Retinal pigment epithelial cell (primary cell): Measurements from ENCODE around the gene SNX3.

Experiments used
- DNase-seq: peaks from one replicate; pipeline ENCODE4 v3.0.0-alpha.2; 2010; ENCODE audit warnings: low read depth
- H3K4me3 ChIP-seq: 2 replicates; pipeline ENCODE4 v1.5.1; 2011; ENCODE audit warnings: mild to moderate bottlenecking, low read length, control low read depth, moderate library complexity
- CTCF ChIP-seq: conservative IDR thresholded peaks from 2 replicates; pipeline ENCODE4 v1.5.1; 2011; ENCODE audit warnings: low read depth, low read length, control low read depth, inconsistent platforms

SNX3 gene

GRCh38 chr6:108194503-108194902, 66.3 kb downstream of the SNX3 start:
- no peak overlapping the region for H3K4me3 ChIP-seq
- DNase-seq, result no peak
- TF ChIP-seq CTCF, result no peak

GRCh38 chr6:108193835-108194234, 67.0 kb downstream of the SNX3 start:
- TF ChIP-seq CTCF, result no peak
- DNase-seq, result no peak
- no peak overlapping the region for H3K4me3 ChIP-seq

GRCh38 chr6:108193131-108193530, 67.7 kb downstream of the SNX3 start:
- no peak for DNase-seq
- no peak overlapping the region for H3K4me3 ChIP-seq
- TF ChIP-seq CTCF, result no peak

GRCh38 chr6:108187519-108187918, 73.3 kb downstream of the SNX3 start:
- no peak overlapping the region for H3K4me3 ChIP-seq
- TF ChIP-seq CTCF, result no peak
- DNase-seq, result no peak

- TF ChIP-seq CTCF, result no peak
- DNase-seq, result no peak
- no peak overlapping the region for H3K4me3 ChIP-seq
Observed at GRCh38 chr6:108186226-108186625, 74.6 kb downstream of the SNX3 start.

- no peak overlapping the region for H3K4me3 ChIP-seq
- DNase-seq, result no peak
- TF ChIP-seq CTCF, result no peak
Observed at GRCh38 chr6:108180776-108181175, 80.1 kb downstream of the SNX3 start.

GRCh38 chr6:108180266-108180665, 80.6 kb downstream of the SNX3 start:
- DNase-seq, result no peak
- H3K4me3 ChIP-seq, result no peak overlapping the region
- no peak for TF ChIP-seq CTCF
